HepG2 (cell line): ENCODE data around the gene AKAIN1. TPM values are rescaled to one million over a fixed set of nuclear protein-coding genes. Genes with fewer than 3 reads are reported as not detected.

Experiments
- AGO1 ChIP-seq: fragments of 200-400 bp; formaldehyde crosslinking; IDR thresholded peaks from 2 replicates; pipeline ENCODE4 v1.6.1; 2017; ENCODE audit warnings: mild to moderate bottlenecking, low read depth, low read length, moderate library complexity; ENCODE audit not compliant: poor library complexity, severe bottlenecking
- GATAD1 ChIP-seq: IDR thresholded peaks from 2 replicates; pipeline ENCODE4 v1.6.1; 2016; ENCODE audit warnings: missing genetic modification reagents, missing compliant biosample characterization
- HDAC1 ChIP-seq: sonication (generic); formaldehyde crosslinking; IDR thresholded peaks from 2 replicates; pipeline ENCODE4 v1.5.1; 2020; ENCODE audit warnings: mild to moderate bottlenecking, missing genetic modification reagents
- HDAC6 ChIP-seq: fragments of 200-600 bp; sonication (generic); IDR thresholded peaks from 2 replicates; pipeline ENCODE4 v1.7.0; 2017; ENCODE audit warnings: mild to moderate bottlenecking, antibody characterized with exemption, low read length, low read depth
- HNRNPUL1 ChIP-seq: fragments of 200-400 bp; formaldehyde crosslinking; IDR thresholded peaks from 2 replicates; pipeline ENCODE4 v1.6.1; 2017; ENCODE audit warnings: low read depth, mild to moderate bottlenecking, low read length, moderate library complexity
- KDM3A ChIP-seq: IDR thresholded peaks from 2 replicates; pipeline ENCODE4 v1.6.1; 2018; ENCODE audit warnings: low read depth, missing compliant biosample characterization
- KDM5B ChIP-seq: sonication (generic); formaldehyde crosslinking; IDR thresholded peaks from 2 replicates; pipeline ENCODE4 v1.4.0; 2020; ENCODE audit warnings: missing genetic modification reagents, mild to moderate bottlenecking, borderline replicate concordance
- MED8 ChIP-seq: sonication (generic); formaldehyde crosslinking; IDR thresholded peaks from 2 replicates; pipeline ENCODE4 v1.8.1; 2023; ENCODE audit warnings: mild to moderate bottlenecking, missing genetic modification reagents; ENCODE audit not compliant: insufficient replicate concordance
- PCBP2 ChIP-seq: fragments of 200-400 bp; formaldehyde crosslinking; optimal IDR thresholded peaks from 2 replicates; pipeline ENCODE3; 2018; ENCODE audit warnings: low read length, low read depth; ENCODE audit not compliant: poor library complexity, severe bottlenecking
- RFXANK ChIP-seq: IDR thresholded peaks from 2 replicates; pipeline ENCODE4 v1.6.1; 2016
- SAP130 ChIP-seq: IDR thresholded peaks from 2 replicates; pipeline ENCODE4 v1.6.1; 2016; ENCODE audit warnings: low read depth
- SETDB1 ChIP-seq: sonication (generic); formaldehyde crosslinking; IDR thresholded peaks from 2 replicates; pipeline ENCODE4 v1.5.1; 2020; ENCODE audit warnings: missing genetic modification reagents, mild to moderate bottlenecking, borderline replicate concordance
- SIX1 ChIP-seq: sonication (generic); formaldehyde crosslinking; IDR thresholded peaks from 2 replicates; pipeline ENCODE4 v1.4.0; 2020; ENCODE audit warnings: missing genetic modification reagents, borderline replicate concordance
- TCF12 ChIP-seq, 2 experiments: fragments of 450-650 bp in 1 of 2; sonication (generic) in 1 of 2; formaldehyde crosslinking in 1 of 2; IDR thresholded peaks; 2 replicates each; pipeline versions ENCODE4 v1.6.1 to v1.8.0; 2017 to 2022; ENCODE audit warnings: antibody characterized with exemption in 1 of 2, mild to moderate bottlenecking in 1 of 2, missing genetic modification reagents in 1 of 2, moderate library complexity in 1 of 2
- ZNF224 ChIP-seq: sonication (generic); formaldehyde crosslinking; IDR thresholded peaks from 2 replicates; pipeline ENCODE4 v1.5.0; 2020; ENCODE audit warnings: mild to moderate bottlenecking, missing genetic modification reagents
- ZNF30 ChIP-seq: sonication (generic); formaldehyde crosslinking; IDR thresholded peaks from 2 replicates; pipeline ENCODE4 v1.5.0; 2020; ENCODE audit warnings: mild to moderate bottlenecking, missing genetic modification reagents
- ZNF317 ChIP-seq: sonication (generic); formaldehyde crosslinking; IDR thresholded peaks from 2 replicates; pipeline ENCODE4 v1.5.0; 2020; ENCODE audit warnings: mild to moderate bottlenecking, missing genetic modification reagents
- ZNF34 ChIP-seq: sonication (generic); formaldehyde crosslinking; IDR thresholded peaks from 2 replicates; pipeline ENCODE4 v1.4.0; 2020; ENCODE audit warnings: mild to moderate bottlenecking, missing genetic modification reagents, borderline replicate concordance
- ZNF512 ChIP-seq: sonication (generic); formaldehyde crosslinking; IDR thresholded peaks from 2 replicates; pipeline ENCODE4 v1.4.0; 2020; ENCODE audit warnings: mild to moderate bottlenecking, missing genetic modification reagents
- ZNF530 ChIP-seq: sonication (generic); formaldehyde crosslinking; IDR thresholded peaks from 2 replicates; pipeline ENCODE4 v1.5.0; 2020; ENCODE audit warnings: low read depth, mild to moderate bottlenecking, missing genetic modification reagents
- ZNF605 ChIP-seq: sonication (generic); formaldehyde crosslinking; IDR thresholded peaks from 2 replicates; pipeline ENCODE4 v1.8.0; 2022; ENCODE audit warnings: mild to moderate bottlenecking, missing genetic modification reagents
- ZNF607 ChIP-seq: sonication (generic); formaldehyde crosslinking; IDR thresholded peaks from 2 replicates; pipeline ENCODE4 v1.5.1; 2020; ENCODE audit warnings: missing genetic modification reagents, mild to moderate bottlenecking, borderline replicate concordance
- ZNF616 ChIP-seq: sonication (generic); formaldehyde crosslinking; IDR thresholded peaks from 2 replicates; pipeline ENCODE4 v1.5.0; 2020; ENCODE audit warnings: low read depth, mild to moderate bottlenecking, missing genetic modification reagents
- ZSCAN25 ChIP-seq: sonication (generic); formaldehyde crosslinking; IDR thresholded peaks from 2 replicates; pipeline ENCODE4 v1.8.0; 2022; ENCODE audit warnings: mild to moderate bottlenecking, missing genetic modification reagents
- polyA plus RNA-seq, 8 experiments: library from polyadenylated mRNA; depleted of rRNA in 3 of 8; stranded (reverse) in 7 of 8; unstranded in 1 of 8; fragments of >200 nt; fragmentation: Illumina TruSeq in 4 of 8; extraction: Trizol in 4 of 8; gene quantifications; 2 replicates each; pipeline versions ENCODE4 v1.2.1 to v1.2.3, GENCODE V29; 2011 to 2016; ENCODE audit warnings: low read depth in 4 of 8, missing spikeins in 1 of 8, mixed read lengths in 1 of 8; ENCODE audit not compliant: insufficient read depth in 1 of 8
- total RNA-seq, 5 experiments: library from RNA; depleted of rRNA; stranded (reverse); fragments of >200 nt; fragmentation: Illumina TruSeq; extraction: Trizol; gene quantifications; 2 replicates each; pipeline ENCODE4 v1.2.3, GENCODE V29; 2016; ENCODE audit warnings: low read depth in 1 of 5
- TF ChIP-seq, protein P1 (sequence below): sonication (generic); formaldehyde crosslinking; conservative IDR thresholded peaks from 2 replicates; pipeline ENCODE4 v1.5.0; 2020; ENCODE audit warnings: missing genetic modification reagents
- TF ChIP-seq, protein P2 (sequence below): conservative IDR thresholded peaks from 2 replicates; pipeline ENCODE4 v1.6.1; 2018; ENCODE audit warnings: missing genetic modification reagents

AKAIN1 gene
- total and polyA plus RNA-seq, 2 of the 13 experiments (the other 11 are each of a cell fraction or from before 2014, with no cell fraction given), result not detected

- TF ChIP-seq RFXANK (CRISPR knock-in tag) (no peak), SETDB1 (CRISPR knock-in tag) (no peak), ZNF34 (peak; percentile 98), SIX1 (0 out of 2 replicates have a peak, but pooled peaks have one; percentile 11), HDAC6 (no peak), HDAC1 (peak; percentile 50), ZNF605 (CRISPR knock-in tag) (0 out of 2 replicates have a peak, but pooled peaks have one; percentile 11), AGO1 (peak; percentile 61), KDM5B (CRISPR knock-in tag) (peak; percentile 76), ZNF607 (CRISPR knock-in tag) (no peak; the same call in 1 of the 2 replicates), ZNF224 (CRISPR knock-in tag) (peak; percentile 80; the same call in 1 of the 2 replicates), MED8 (CRISPR knock-in tag) (peak; percentile 65), HNRNPUL1 (no peak), GATAD1 (peak; percentile 92), ZNF512 (no peak), ZNF30 (CRISPR knock-in tag) (peak; percentile 56; the same call in 1 of the 2 replicates), TCF12 (IDR thresholded peaks at IDR 0.05) (no peak), TCF12 (CRISPR knock-in tag; IDR thresholded peaks at IDR 0.05) (peak; percentile 85; the same call in 1 of the 2 replicates), ZSCAN25 (CRISPR knock-in tag) (peak; percentile 56; the same call in 1 of the 2 replicates), PCBP2 (no peak), SAP130 (peak; percentile 81), ZNF530 (no peak), KDM3A (CRISPR knock-in tag) (peak; percentile 24; the same call in 1 of the 2 replicates), ZNF317 (peak; percentile 21), ZNF616 (CRISPR knock-in tag) (peak; percentile 80)
- TF ChIP-seq, protein P1, sequence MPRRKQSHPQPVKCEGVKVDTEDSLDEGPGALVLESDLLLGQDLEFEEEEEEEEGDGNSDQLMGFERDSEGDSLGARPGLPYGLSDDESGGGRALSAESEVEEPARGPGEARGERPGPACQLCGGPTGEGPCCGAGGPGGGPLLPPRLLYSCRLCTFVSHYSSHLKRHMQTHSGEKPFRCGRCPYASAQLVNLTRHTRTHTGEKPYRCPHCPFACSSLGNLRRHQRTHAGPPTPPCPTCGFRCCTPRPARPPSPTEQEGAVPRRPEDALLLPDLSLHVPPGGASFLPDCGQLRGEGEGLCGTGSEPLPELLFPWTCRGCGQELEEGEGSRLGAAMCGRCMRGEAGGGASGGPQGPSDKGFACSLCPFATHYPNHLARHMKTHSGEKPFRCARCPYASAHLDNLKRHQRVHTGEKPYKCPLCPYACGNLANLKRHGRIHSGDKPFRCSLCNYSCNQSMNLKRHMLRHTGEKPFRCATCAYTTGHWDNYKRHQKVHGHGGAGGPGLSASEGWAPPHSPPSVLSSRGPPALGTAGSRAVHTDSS, result no peak
- TF ChIP-seq, protein P2, sequence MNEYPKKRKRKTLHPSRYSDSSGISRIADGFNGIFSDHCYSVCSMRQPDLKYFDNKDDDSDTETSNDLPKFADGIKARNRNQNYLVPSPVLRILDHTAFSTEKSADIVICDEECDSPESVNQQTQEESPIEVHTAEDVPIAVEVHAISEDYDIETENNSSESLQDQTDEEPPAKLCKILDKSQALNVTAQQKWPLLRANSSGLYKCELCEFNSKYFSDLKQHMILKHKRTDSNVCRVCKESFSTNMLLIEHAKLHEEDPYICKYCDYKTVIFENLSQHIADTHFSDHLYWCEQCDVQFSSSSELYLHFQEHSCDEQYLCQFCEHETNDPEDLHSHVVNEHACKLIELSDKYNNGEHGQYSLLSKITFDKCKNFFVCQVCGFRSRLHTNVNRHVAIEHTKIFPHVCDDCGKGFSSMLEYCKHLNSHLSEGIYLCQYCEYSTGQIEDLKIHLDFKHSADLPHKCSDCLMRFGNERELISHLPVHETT (CRISPR knock-in tag), result no peak; the same call in 1 of the 2 replicates
These were observed 40.8 kb upstream of the AKAIN1 start (continued) for GRCh38 chr18:5237723-5238370.
